Parathyroid adenoma (tissue), 2 donors: ENCODE measurements around the gene LITAF.

Source experiments
- H2AFZ ChIP-seq: fragments of 300-600 bp; sonication (generic); one replicate; pipeline ENCODE4 v1.7.0; 2017; ENCODE audit warnings: antibody characterized with exemption, mild to moderate bottlenecking
- H3K27ac ChIP-seq: fragments of 300-600 bp; sonication (generic); one replicate; pipeline ENCODE4 v1.7.0; 2017
- H3K27me3 ChIP-seq: fragments of 300-600 bp; sonication (generic); one replicate; pipeline ENCODE4 v1.7.0; 2017; ENCODE audit warnings: low read length; ENCODE audit not compliant: control insufficient read depth, insufficient read depth
- H3K36me3 ChIP-seq: fragments of 300-600 bp; sonication (generic); one replicate; pipeline ENCODE4 v1.7.0; 2017; ENCODE audit warnings: low read length; ENCODE audit not compliant: control insufficient read depth, insufficient read depth
- H3K4me1 ChIP-seq: fragments of 300-600 bp; sonication (generic); one replicate; pipeline ENCODE4 v1.7.0; 2017; ENCODE audit warnings: control low read depth
- H3K4me2 ChIP-seq: fragments of 300-600 bp; sonication (generic); one replicate; pipeline ENCODE4 v1.7.0; 2017; ENCODE audit warnings: low read length
- H3K4me3 ChIP-seq: fragments of 300-600 bp; sonication (generic); one replicate; pipeline ENCODE4 v1.7.0; 2017; ENCODE audit warnings: low read depth, low read length
- H3K79me2 ChIP-seq: fragments of 300-600 bp; sonication (generic); one replicate; pipeline ENCODE4 v1.7.0; 2017; ENCODE audit warnings: control low read depth
- H3K9ac ChIP-seq: fragments of 300-600 bp; sonication (generic); one replicate; pipeline ENCODE4 v1.7.0; 2017; ENCODE audit warnings: mild to moderate bottlenecking
- H3K9me3 ChIP-seq: fragments of 300-600 bp; sonication (generic); one replicate; pipeline ENCODE4 v1.7.0; 2017; ENCODE audit warnings: low read length; ENCODE audit not compliant: control insufficient read depth
- CTCF ChIP-seq: fragments of 300-600 bp; sonication (generic); IDR thresholded peaks from one replicate; pipeline ENCODE4 v1.7.0; 2017; ENCODE audit warnings: antibody characterized with exemption, mild to moderate bottlenecking
- donor health status: primary hyperparathyroidism.

The LITAF gene

GRCh38 chr16:11630046-11630767 lies 43.5 kb upstream of the LITAF start:
- no peak for TF ChIP-seq CTCF
- no peaks in the 10 kb centered on the region for H3K27me3 ChIP-seq
- H3K4me3 ChIP-seq, result no peak overlapping the region
- H3K36me3 ChIP-seq, result no peaks in the 10 kb centered on the region
- H3K4me2 ChIP-seq, result no peak overlapping the region
- H3K4me1 ChIP-seq, result peaks cover 7% of the 10 kb centered on the region
- no peak overlapping the region for H2AFZ ChIP-seq
- H3K79me2 ChIP-seq, result no peaks in the 10 kb centered on the region
- H3K27ac ChIP-seq, result no peak overlapping the region
- H3K9ac ChIP-seq, result no peak overlapping the region
- no peaks in the 10 kb centered on the region for H3K9me3 ChIP-seq

- no peaks in the 10 kb centered on the region for H3K36me3 ChIP-seq
- no peak overlapping the region for H2AFZ ChIP-seq
- peaks cover 7% of the 10 kb centered on the region for H3K4me1 ChIP-seq
- H3K79me2 ChIP-seq, result no peaks in the 10 kb centered on the region
- H3K27ac ChIP-seq, result peak overlapping the region; percentile 3
- no peak overlapping the region for H3K4me2 ChIP-seq
- no peaks in the 10 kb centered on the region for H3K9me3 ChIP-seq
- H3K4me3 ChIP-seq, result no peak overlapping the region
- H3K9ac ChIP-seq, result no peak overlapping the region
- no peaks in the 10 kb centered on the region for H3K27me3 ChIP-seq
- no peak for TF ChIP-seq CTCF
Measured at GRCh38 chr16:11629071-11630030, 42.6 kb upstream of the LITAF start.

- no peaks in the 10 kb centered on the region for H3K27me3 ChIP-seq
- no peaks in the 10 kb centered on the region for H3K9me3 ChIP-seq
- no peaks in the 10 kb centered on the region for H3K36me3 ChIP-seq
- no peak for TF ChIP-seq CTCF
- peaks cover 1% of the 10 kb centered on the region for H3K4me1 ChIP-seq
- H3K9ac ChIP-seq, result no peak overlapping the region
- H3K79me2 ChIP-seq, result no peaks in the 10 kb centered on the region
- H3K4me2 ChIP-seq, result no peak overlapping the region
- H3K27ac ChIP-seq, result no peak overlapping the region
- H2AFZ ChIP-seq, result no peak overlapping the region
- H3K4me3 ChIP-seq, result no peak overlapping the region
Measured at GRCh38 chr16:11627822-11628457, 41.2 kb upstream of the LITAF start.

GRCh38 chr16:11627292-11627663 lies 40.6 kb upstream of the LITAF start:
- no peaks in the 10 kb centered on the region for H3K79me2 ChIP-seq
- no peaks in the 10 kb centered on the region for H3K4me1 ChIP-seq
- no peak overlapping the region for H3K9ac ChIP-seq
- no peak for TF ChIP-seq CTCF
- H3K27ac ChIP-seq, result no peak overlapping the region
- H2AFZ ChIP-seq, result no peak overlapping the region
- no peak overlapping the region for H3K4me2 ChIP-seq
- H3K9me3 ChIP-seq, result no peaks in the 10 kb centered on the region
- H3K27me3 ChIP-seq, result no peaks in the 10 kb centered on the region
- H3K36me3 ChIP-seq, result no peaks in the 10 kb centered on the region
- H3K4me3 ChIP-seq, result no peak overlapping the region
